OCI-LY3 (cell line): Measurements from ENCODE around the gene PHLDA1.

Experiments used
- CTCF ChIP-seq: fragments of 200-600, 300-600 bp; sonication (generic); IDR thresholded peaks from 2 replicates; pipeline ENCODE4 v1.5.1; 2014; ENCODE audit warnings: antibody characterized with exemption, low read length, low read depth
- EZH2phosphoT487 ChIP-seq: fragments of 200-600 bp; shearing (Covaris generic); IDR thresholded peaks from 2 replicates; pipeline ENCODE4 v1.6.1; 2018; ENCODE audit warnings: antibody characterized with exemption, mixed run types, low read depth

GRCh38 chr12:76040461-76040860, 8.9 kb upstream of the PHLDA1 start:
- no peak for TF ChIP-seq CTCF
- TF ChIP-seq EZH2phosphoT487: no peak
